ENCODE results near the gene VDAC2.
"Not testable (repeated sequence)": the region's sequence is repeated elsewhere in the genome, so short reads cannot be mapped to it uniquely, and the experiment has no call there.

VDAC2 gene

DNA sequence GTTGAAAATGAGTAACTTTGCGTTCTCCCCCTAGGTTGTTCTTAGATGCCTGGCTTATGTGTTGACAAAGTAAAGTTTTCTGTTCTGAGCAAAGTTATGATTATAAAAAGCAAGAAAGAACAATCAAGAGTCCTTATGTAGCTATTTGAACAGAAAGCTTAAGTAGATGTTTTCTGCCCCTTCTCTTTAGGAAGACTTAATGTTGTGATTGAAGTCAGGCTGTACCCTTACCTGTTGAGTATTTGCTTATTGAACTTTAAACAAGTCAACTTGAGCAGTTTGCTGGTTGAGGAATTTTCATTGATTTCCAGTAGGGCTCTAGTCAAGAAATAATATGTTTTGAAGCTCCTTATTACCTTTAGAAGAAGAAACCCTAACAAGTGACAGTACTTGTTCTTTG lies 33.9 kb upstream of the VDAC2 start:
- no peak for DNase-seq (ENCODE audit: low spot score)
- TF ChIP-seq, protein P1, sequence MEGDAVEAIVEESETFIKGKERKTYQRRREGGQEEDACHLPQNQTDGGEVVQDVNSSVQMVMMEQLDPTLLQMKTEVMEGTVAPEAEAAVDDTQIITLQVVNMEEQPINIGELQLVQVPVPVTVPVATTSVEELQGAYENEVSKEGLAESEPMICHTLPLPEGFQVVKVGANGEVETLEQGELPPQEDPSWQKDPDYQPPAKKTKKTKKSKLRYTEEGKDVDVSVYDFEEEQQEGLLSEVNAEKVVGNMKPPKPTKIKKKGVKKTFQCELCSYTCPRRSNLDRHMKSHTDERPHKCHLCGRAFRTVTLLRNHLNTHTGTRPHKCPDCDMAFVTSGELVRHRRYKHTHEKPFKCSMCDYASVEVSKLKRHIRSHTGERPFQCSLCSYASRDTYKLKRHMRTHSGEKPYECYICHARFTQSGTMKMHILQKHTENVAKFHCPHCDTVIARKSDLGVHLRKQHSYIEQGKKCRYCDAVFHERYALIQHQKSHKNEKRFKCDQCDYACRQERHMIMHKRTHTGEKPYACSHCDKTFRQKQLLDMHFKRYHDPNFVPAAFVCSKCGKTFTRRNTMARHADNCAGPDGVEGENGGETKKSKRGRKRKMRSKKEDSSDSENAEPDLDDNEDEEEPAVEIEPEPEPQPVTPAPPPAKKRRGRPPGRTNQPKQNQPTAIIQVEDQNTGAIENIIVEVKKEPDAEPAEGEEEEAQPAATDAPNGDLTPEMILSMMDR (IDR thresholded peaks at IDR 0.05; ENCODE audit: extremely low read depth, missing control alignments) = no peak

DNA sequence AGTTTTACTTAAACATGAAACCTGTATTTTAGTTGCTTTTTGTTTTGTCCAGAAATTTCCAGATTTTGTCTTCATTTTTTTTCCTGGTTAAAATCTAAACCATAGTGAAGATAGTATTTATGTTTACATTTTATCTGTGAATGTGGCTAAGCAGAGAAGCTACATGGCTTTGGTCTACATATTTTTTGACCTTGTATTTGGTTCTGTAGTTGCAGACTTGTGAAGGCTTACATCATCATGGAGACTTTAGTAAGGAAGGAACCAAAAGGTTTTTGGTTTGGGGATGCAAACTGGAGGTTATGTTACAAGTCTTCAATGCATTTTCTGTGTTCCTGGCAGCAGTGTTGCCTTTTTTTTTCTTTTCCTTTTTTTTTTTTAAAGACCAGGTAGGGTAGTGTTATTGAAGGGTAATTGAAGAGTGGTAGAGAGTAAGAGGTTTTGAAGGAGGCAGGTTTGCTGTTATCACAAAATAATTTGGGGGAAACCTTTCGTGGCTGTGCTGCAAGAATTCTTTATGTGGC lies 30.9 kb upstream of the VDAC2 start:
- TF ChIP-seq, protein P1 (IDR thresholded peaks at IDR 0.05; ENCODE audit: extremely low read depth, missing control alignments) = no peak
- DNase-seq (ENCODE audit: low spot score) = no peak

DNA sequence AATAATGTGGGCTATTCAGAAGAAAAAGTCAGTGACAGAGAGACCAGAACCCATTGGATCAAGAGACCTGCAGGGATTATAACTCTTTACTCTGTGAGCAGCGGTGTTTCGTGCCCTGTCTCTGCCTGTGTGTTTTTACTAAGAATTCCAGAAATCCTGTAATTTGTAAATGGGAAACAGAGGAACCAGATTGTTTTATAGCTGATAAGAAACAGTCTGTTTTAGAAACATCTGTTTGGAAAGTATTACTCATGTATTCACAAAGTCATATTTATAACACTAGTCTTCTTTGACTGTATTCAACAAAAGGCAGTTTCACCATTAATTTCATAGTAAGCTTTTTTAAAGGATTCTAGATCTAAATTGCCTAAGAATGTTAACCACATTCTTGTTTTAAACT lies 30.0 kb upstream of the VDAC2 start:
- no peak for DNase-seq (ENCODE audit: low spot score)
- TF ChIP-seq, protein P1 (IDR thresholded peaks at IDR 0.05; ENCODE audit: extremely low read depth, missing control alignments) = no peak

DNA sequence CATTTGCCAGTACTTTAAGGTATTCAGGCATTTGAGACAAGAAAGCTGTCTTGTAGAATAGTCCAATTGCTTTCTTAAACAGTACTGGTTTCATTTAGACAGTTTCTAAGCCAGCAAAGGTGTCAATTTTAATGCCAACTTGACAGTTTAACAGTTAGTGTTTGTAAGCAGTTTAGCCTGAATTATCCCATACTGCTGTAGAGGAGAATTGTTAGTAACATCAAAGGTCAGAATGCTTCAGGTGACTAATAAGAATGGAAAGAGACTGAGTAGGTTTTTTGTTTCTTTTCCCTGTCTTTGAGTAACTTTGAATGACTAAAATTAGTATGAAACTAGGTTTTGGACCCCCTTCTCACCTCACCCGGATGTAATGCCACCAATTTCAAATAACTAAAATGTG lies 29.5 kb upstream of the VDAC2 start:
- TF ChIP-seq, protein P1 (IDR thresholded peaks at IDR 0.05; ENCODE audit: extremely low read depth, missing control alignments) = no peak

DNA sequence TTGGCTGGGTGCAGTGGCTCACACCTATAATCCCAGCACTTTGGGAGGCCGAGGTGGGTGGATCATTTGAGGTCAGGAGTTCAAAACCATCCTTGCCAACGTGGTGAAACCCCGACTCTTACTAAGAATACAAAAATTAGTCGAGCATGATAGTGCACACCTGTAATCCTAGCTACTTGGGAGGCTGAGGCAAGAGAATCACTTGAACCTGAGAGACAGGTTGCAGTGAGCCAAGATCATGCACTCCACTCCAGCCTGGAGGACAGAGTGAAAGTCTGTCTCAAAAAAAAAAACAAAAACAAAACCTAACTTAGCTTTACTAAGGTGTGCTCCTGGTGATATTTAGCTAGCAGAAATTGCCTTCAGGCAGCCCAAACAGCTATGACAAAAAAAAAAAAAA lies 24.3 kb upstream of the VDAC2 start:
- no peak for DNase-seq (ENCODE audit: low spot score)
- TF ChIP-seq, protein P1 (IDR thresholded peaks at IDR 0.05; ENCODE audit: extremely low read depth, missing control alignments) = no peak

More for the DNA sequence above, 29.5 kb upstream of the VDAC2 start:
- DNase-seq (ENCODE audit: low spot score) = no peak

DNA sequence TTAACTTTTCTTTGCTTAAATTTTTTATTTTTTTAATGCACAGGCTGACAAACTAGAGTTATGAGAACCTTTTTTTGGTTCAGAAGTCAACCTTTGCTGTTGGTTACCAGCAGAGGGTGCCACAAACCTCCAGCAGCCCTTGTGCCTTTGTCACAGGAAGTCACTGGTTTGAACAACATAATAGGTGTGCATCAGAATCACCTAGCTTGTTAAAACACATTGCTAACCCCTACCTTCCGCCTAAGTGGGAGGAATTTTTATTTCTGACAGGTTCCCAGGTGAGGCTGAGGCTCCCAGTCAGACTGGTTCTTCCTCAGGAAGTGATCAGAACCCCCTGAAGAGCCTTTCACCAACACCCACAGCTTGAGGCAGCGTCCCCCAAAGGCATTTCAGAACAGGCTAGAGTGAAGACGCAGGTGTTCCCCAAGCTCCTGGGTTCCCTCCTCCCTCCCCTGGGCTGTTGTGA lies 22.6 kb upstream of the VDAC2 start:
- TF ChIP-seq, protein P1 (IDR thresholded peaks at IDR 0.05; ENCODE audit: extremely low read depth, missing control alignments) = peak; percentile 67
- peak; percentile 60 for DNase-seq (ENCODE audit: low spot score)

DNA sequence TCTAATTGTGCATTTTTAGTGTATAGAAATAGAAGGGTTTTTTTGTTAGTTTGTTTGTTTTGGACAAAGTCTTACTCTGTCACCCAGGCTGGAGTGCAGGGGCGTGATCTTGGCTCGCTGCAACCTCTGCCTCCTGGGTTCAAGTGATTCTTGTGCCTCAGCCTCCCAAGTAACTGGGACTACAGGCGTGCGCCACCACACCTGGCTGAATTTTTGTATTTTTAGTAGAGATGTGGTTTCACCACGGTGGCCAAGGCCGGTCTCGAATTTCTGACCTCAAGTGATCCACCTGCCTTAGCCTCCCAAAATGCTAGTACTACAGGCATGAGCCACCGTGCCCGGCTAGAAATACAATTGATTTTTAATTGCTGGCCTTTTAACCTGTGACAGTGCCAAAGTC lies 22.1 kb upstream of the VDAC2 start:
- not testable (repeated sequence) for DNase-seq (ENCODE audit: low spot score)
